ENCODE measurements around the gene ENHO. TPM values are rescaled to one million over a fixed set of nuclear protein-coding genes. Genes with fewer than 3 reads are reported as not detected.

ENHO gene
- total RNA-seq, 4 donors from 2014 or later, result not detected

DNA sequence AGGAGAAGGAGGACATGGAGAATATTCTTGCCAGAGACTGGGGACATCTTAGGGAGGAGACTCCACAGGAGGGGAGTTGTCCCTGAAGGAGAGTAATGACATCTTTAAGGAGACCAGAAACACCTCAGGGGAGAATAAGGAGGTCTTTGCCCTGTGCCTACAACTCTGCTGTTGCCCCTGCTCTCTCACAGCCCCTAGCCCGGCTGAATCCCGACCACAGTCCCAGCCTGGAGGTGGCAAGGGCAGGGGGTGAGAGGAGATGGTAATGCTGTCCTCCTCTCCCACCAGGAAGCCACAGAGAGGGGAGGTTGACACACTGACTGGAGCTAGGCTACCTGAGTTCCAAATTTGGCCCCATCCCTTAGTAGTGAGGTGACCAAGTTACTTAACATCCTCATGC is 30.2 kb upstream of the ENHO start:
- 95% methylated on average over 2 of the region's 2 CpGs; no CpG with 5 or more reads in 1 of the 2 donors for WGBS, 2 donors
- Histone ChIP-seq H3K27ac (no peak overlapping the region), H3K36me3 (no peaks in the 10 kb centered on the region), H3K9me3 (no peaks in the 10 kb centered on the region), H3K4me1 (no peaks in the 10 kb centered on the region), H3K4me3 (replicated peaks in 1 of 3) (no peak overlapping the region), H3K27me3 (no peaks in the 10 kb centered on the region)
- no peak for DNase-seq
- intact Hi-C loops (cut with DNase I), result no loop called here
- TF ChIP-seq, protein P1, sequence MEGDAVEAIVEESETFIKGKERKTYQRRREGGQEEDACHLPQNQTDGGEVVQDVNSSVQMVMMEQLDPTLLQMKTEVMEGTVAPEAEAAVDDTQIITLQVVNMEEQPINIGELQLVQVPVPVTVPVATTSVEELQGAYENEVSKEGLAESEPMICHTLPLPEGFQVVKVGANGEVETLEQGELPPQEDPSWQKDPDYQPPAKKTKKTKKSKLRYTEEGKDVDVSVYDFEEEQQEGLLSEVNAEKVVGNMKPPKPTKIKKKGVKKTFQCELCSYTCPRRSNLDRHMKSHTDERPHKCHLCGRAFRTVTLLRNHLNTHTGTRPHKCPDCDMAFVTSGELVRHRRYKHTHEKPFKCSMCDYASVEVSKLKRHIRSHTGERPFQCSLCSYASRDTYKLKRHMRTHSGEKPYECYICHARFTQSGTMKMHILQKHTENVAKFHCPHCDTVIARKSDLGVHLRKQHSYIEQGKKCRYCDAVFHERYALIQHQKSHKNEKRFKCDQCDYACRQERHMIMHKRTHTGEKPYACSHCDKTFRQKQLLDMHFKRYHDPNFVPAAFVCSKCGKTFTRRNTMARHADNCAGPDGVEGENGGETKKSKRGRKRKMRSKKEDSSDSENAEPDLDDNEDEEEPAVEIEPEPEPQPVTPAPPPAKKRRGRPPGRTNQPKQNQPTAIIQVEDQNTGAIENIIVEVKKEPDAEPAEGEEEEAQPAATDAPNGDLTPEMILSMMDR (IDR thresholded peaks at IDR 0.05), result no peak
- TF ChIP-seq POLR2A (IDR thresholded peaks at IDR 0.05), result no peak

DNA sequence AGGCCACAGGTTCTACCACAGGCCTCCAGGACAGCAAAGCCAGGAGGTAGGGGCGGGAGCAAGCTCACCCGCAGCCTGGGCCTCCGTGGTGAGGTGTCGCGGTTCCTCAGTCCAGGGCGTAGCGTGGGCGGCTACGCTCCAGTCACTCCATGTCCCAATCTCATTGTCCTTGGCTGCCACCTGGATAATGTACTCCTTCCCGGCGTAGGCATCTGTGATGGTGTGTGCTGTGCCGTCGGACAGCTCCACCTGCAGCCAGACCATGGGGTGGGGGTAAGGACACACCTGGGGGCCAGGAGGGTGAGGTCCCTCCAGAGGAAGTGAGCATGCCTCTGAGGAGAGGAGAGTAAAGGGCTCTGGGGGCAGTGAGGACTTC is 29.8 kb upstream of the ENHO start:
- WGBS, 2 donors, result 80 to 87% methylated on average over 2 to 13 of the region's 13 CpGs
- Histone ChIP-seq H3K9me3 (no peaks in the 10 kb centered on the region), H3K27ac (no peak overlapping the region), H3K36me3 (no peaks in the 10 kb centered on the region), H3K27me3 (no peaks in the 10 kb centered on the region), H3K4me3 (replicated peaks in 1 of 3) (no peak overlapping the region), H3K4me1 (no peaks in the 10 kb centered on the region)
- peak in 1 of 2 donors; percentile 5 for DNase-seq
- TF ChIP-seq, protein P1 (IDR thresholded peaks at IDR 0.05), result no peak
- TF ChIP-seq POLR2A (IDR thresholded peaks at IDR 0.05), result no peak
- intact Hi-C loops (cut with DNase I), result no loop called here

DNA sequence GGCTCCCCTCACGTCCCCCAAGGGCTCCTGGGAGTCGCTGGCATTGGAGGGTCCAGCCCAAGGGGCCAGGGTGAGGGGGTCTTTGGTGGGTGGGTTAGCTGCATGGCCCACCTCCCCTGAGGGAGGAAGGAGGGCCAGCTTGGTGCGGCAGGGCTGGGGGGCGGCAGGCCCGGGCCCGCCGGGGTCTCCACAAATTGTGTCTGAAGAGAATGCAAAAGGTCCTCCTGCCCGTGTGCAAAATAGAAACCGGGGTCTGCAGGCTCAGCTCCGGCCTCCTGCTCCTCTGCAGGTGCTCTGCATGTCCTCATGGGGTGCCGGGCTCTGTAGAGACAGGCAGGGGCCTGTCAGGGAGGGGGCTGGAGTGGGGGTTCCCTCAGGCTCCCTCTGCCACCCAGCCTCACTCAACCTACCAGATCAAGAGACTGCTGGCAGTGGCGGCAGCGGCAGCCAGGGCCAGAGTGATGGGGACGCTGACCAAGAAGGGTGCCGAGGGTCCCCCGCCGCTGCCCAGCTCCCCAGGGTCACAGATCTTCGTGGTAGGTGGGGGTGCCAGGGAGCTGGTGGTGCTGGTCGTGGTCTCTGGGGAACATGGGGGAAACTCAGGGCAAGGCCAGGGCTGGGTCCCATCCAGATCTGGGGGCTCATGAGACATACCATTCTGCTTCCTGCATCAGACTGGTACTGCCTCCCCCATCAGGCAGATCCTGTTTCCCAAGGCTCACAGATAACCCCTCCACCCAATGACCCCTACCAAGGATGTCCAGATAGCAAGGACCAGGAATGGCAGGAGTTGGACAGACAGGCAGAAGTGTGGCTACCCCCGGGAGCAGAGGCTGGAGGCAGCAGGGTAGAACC is 29.2 kb upstream of the ENHO start:
- no peaks in the 10 kb centered on the region for H3K27me3 ChIP-seq
- no peak overlapping the region for H3K4me3 ChIP-seq (replicated peaks in 1 of 3)
- no peak for TF ChIP-seq POLR2A (IDR thresholded peaks at IDR 0.05)
- TF ChIP-seq, protein P1 (IDR thresholded peaks at IDR 0.05), result no peak
- WGBS, 2 donors, result 87 to 90% methylated on average over 7 to 19 of the region's 20 CpGs
- DNase-seq, result peak in 1 of 2 donors; percentile 1
- H3K27ac ChIP-seq, result no peak overlapping the region
- no peaks in the 10 kb centered on the region for H3K36me3 ChIP-seq
- no peaks in the 10 kb centered on the region for H3K9me3 ChIP-seq
- H3K4me1 ChIP-seq, result no peaks in the 10 kb centered on the region
- intact Hi-C loops (cut with DNase I), result no loop called here

DNA sequence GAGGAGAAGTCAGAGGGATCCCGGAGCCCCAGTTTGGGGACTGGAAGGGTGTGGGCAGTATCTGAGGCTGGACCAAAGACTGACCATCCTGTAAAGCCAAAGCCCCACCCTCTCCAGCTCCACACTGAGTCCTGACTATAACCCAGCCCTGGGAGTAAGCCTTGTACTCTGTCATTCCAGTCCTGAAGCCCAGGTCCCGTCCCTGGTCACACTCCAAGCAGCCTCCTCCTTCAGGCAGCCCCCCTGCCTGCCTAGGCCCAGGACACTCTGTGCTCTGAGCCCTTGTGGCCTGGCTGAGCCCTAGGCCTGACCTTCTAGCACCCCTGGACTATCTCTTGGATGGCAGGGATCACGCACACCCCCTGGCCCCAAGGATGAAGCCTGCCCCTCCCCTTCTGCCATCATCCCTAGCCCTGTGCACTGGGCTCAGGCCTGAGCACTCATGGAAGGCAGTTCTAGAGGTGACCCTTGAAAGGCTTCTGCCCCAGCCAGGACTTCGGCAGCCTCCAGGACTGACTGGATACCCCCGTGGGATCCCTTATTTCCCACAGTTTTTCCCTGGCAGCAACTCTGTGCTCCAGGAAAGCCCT is 28.0 kb upstream of the ENHO start:
- H3K36me3 ChIP-seq, result no peaks in the 10 kb centered on the region
- 56 to 88% methylated on average over 3 to 5 of the region's 5 CpGs for WGBS, 2 donors
- H3K27ac ChIP-seq, result no peak overlapping the region
- no peak for DNase-seq
- no peaks in the 10 kb centered on the region for H3K4me1 ChIP-seq
- intact Hi-C loops (cut with DNase I), result no loop called here
- TF ChIP-seq, protein P1 (IDR thresholded peaks at IDR 0.05), result no peak
- TF ChIP-seq POLR2A (IDR thresholded peaks at IDR 0.05), result no peak
- H3K9me3 ChIP-seq, result no peaks in the 10 kb centered on the region
- no peaks in the 10 kb centered on the region for H3K27me3 ChIP-seq
- H3K4me3 ChIP-seq (replicated peaks in 1 of 3), result no peak overlapping the region

All from thyroid gland (tissue), 4 donors.